Heart left ventricle (tissue), 13 donors: Measurements from ENCODE around the gene CYP19A1.

Experiments used
- CTCF ChIP-seq, 12 donors: fragments of 200-600 bp; sonication (generic) in 4 of 12; IDR thresholded peaks; one replicate each; pipeline versions ENCODE4 v1.5.0 to v1.8.0; 2018 to 2022; ENCODE audit warnings: antibody characterized with exemption in 12 of 12, mild to moderate bottlenecking in 5 of 12
- POLR2A ChIP-seq, 2 donors: fragments of 450-650 bp; IDR thresholded peaks; one replicate each; pipeline ENCODE4 v1.6.1; 2017; ENCODE audit warnings: antibody characterized with exemption in 2 of 2, mild to moderate bottlenecking in 2 of 2, moderate library complexity in 2 of 2
- donor health status: ischemic (EF 13 %, LVEDD 7.1; RV severe dilation, severe dysfunction).
- donor health status: DM: no; HTN: yes; CAD: no.
- donor health status: DM: no; HTN: no; CAD: no.
- donor health status: ischemic (EF 25% LVEDD 6.9; RV normal size, moderate dysfunction).
- donor health status: ischemic (EF 25% LVEDD 5.7; RV mildly dilated, moderate dysfunction).
- donor health status: ischemic (EF 35%, LVEDD 5.7; RV mildly dilated, moderate dysfunction).
- donor health status: nonischemic (EF 11% LVEDD 7.7; RV severe dilation, severe dysfunction).
- donor health status: DM: yes; HTN: yes; CAD: no.
- donor health status: PGD.
- donor health status: ischemic (EF 29% LVEDD 5.4; RV normal size, mild dysfunction).
- donor health status: nonischemic (EF 23%, LVEDD 6.1; RV moderate dilation, normal function).

DNA sequence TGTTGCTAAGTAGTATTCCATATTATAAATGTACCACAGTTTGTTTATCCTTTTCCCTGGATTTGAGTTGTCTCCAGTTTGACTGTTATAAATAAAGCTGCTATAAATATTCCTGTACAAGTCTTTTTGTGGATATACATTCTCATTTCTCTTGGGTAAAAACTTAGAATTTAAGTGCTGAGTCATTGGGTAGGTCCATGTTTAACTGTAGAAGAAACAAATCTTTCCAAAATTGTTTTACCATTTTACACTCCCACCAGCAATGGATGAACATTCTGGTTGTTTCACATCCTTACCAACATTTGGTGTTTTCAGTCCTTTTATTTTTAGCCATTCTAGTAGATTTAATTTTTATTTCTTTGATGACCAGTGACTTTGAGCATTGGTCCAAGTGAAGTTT lies 169.7 kb downstream of the CYP19A1 start:
- TF ChIP-seq CTCF (IDR thresholded peaks at IDR 0.05) (no peak), POLR2A (IDR thresholded peaks at IDR 0.05) (no peak)
